NCI-H2196 treated with DMSO at 0.1 percent for 48 hours (cell line): ENCODE results near the gene USP34.
A peak's percentile ranks its signal among the peaks of the same experiment; 100 is the strongest.
"Not testable (repeated sequence)": the region's sequence is repeated elsewhere in the genome, so short reads cannot be mapped to it uniquely, and the experiment has no call there.

Experiments
- DNase-seq: peaks from one replicate; lab custom pipeline; 2025; ENCODE audit not compliant: unreplicated experiment; lab: John Stamatoyannopoulos, UW

The USP34 gene, protein sequence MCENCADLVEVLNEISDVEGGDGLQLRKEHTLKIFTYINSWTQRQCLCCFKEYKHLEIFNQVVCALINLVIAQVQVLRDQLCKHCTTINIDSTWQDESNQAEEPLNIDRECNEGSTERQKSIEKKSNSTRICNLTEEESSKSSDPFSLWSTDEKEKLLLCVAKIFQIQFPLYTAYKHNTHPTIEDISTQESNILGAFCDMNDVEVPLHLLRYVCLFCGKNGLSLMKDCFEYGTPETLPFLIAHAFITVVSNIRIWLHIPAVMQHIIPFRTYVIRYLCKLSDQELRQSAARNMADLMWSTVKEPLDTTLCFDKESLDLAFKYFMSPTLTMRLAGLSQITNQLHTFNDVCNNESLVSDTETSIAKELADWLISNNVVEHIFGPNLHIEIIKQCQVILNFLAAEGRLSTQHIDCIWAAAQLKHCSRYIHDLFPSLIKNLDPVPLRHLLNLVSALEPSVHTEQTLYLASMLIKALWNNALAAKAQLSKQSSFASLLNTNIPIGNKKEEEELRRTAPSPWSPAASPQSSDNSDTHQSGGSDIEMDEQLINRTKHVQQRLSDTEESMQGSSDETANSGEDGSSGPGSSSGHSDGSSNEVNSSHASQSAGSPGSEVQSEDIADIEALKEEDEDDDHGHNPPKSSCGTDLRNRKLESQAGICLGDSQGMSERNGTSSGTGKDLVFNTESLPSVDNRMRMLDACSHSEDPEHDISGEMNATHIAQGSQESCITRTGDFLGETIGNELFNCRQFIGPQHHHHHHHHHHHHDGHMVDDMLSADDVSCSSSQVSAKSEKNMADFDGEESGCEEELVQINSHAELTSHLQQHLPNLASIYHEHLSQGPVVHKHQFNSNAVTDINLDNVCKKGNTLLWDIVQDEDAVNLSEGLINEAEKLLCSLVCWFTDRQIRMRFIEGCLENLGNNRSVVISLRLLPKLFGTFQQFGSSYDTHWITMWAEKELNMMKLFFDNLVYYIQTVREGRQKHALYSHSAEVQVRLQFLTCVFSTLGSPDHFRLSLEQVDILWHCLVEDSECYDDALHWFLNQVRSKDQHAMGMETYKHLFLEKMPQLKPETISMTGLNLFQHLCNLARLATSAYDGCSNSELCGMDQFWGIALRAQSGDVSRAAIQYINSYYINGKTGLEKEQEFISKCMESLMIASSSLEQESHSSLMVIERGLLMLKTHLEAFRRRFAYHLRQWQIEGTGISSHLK (N-terminal part only)

DNA sequence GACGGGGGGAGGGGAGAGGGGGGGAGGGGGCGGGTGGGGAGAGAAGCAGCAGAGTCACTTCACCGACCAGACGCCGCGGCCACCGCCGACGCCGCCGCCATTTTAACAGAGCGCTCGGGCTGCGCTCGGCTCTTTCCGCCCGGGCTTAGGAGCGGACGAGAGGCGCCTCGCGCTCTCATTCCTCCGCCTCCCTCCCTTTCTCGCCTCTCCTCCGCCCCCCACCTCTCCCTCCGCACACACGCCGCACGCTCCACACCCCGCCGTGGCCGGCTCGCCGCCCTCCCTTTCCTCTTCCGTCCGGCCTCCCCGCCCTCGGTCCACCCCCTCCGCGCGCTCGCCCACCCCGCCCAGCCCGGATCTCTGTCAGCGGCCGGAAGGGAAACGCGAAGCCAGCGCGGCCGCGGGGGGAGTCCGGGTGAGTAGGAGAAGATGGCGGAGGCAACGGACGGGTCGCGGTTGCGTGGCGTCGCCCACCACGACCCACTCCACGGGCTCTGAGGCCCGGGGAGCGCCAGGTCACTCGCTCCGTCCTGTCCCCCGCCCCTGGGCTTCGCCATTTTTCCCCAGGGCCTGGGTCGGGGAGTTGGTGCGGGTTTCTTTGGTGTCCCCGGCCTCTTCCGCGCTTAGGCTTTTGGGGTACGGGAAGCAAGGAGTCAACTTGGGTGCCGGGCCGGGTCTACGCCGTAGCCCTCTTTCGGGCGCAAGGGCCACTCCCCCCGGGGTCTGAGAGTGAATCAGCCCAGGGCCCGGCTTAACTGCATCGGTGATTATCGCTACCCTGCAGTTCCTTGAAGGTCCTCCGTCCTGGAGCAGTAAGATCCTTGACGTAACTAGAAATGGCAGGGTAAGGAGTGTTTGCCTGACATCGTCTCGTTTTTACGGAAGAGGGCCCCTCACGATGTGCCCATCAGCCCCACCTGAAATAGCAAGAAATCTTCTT lies at the start of gene USP34:
Gene USP34, minus strand, starts transcription at position 123 of the 940 bp plus-strand sequence. CDS start 395 bp downstream, outside the sequence.
- DNase-seq: peak; percentile 77

DNA sequence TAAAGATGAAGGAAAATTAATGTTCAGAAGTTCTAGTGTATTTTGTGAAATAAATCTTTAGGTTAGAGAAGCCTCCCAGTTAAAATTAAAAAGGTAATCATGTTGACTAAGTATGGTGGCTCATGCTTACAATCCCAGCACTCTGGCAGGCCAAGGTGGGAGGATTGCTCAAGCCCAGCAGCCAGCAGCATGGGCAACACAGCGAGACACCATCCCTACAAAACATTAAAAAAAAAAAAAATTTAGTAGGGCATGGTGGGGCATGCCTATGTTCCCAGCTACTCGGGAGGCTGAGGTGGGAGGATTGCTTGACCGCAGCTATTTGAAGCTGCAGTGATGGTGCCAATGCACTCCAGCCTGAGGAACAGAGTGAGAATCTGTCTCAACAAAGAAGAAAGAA lies 49.4 kb upstream of the USP34 start:
- no peak for DNase-seq

- no peak for DNase-seq
Observed at GRCh38 chr2:61512768-61513398, 42.0 kb upstream of the USP34 start.

DNA sequence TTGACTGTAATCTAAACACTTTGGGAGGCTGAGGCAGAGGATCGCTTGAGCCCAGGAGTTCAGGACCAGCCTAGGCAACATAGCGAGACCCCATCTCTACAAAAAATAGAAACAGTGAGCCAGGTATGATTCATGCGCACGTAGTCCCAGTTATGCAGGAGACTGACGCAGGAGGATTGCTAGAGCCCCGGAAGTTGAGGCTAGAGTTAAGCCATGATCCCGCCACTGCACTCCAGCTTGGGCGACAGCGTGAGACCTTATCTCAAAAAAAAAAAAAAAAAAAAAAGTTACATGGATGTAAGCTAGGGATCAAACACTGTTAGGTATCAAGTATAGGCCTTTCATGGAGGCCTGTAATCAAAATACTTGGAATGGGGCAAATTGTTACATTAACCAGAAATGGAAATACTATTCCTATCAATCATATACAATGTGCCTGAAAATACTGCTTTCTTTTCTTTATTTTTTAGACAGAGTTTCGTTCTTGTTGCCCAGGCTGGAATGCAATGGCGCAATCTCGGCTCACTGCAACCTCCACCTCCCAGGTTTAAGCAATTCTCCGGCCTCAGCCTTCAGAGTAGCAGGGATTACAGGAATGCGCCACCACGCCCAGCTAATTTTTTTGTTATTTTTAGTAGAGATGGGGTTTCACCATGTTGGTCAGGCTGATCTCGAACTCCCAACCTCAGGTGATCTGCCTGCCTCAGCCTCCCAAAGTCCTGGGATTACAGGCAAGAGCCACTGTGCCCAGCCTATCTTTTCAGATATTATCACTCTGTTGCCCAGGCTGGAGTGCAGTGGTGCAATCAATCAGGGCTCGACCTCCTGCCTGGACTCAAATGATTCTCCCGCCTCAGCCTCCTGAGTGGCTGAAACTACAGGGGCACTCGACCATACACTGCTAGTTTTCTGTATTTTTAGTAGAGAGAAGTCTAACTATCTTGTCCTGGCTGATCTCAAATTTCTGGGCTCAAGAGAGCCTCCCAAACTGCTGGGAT lies 40.1 kb upstream of the USP34 start:
- DNase-seq: no peak

- no peak for DNase-seq
Observed at GRCh38 chr2:61504949-61505348, 34.1 kb upstream of the USP34 start.

- DNase-seq: no peak
Observed at GRCh38 chr2:61499060-61499459, 28.2 kb upstream of the USP34 start.

- DNase-seq: no peak
Observed at GRCh38 chr2:61493523-61493942, 22.6 kb upstream of the USP34 start.

DNA sequence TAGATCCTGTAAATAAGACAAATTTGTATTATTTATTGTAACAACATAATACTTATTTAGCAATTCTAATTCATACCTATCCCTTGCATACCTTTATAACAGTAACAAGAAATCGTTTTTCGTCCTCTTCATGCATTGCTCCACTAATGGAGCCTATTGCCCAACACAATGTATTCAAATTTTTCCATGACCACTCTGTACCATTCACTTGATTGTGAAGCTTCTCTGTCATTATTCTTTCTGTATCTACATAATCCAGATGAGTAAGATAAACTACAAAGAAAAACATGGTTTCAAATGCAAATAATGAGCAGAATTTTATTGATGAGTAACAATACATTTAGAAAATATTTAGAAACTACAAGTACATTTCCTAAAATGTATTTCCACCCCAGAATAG lies 21.6 kb upstream of the USP34 start:
- no peak for DNase-seq

DNA sequence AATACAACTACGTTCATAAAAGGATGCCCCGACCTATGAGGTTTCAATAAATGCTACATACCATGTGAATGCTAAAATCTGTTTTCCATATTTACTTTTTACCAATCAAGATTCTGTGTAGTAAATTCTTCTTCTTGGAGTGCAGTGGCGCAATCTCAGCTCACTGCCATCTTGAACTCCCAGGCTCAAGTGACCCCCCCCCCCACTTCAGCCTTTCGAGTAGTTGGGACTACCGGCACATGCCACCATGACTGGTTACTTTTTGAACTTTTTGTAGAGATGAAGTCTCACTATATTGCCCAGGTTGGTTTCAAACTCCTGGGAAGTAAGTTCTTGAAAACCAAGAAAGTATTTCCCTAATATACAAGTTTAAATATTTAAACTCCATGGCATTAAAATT lies 14.4 kb upstream of the USP34 start:
- no peak for DNase-seq

GRCh38 chr2:61478086-61478485 lies 7.2 kb upstream of the USP34 start:
- no peak for DNase-seq

- DNase-seq: not testable (repeated sequence)
Observed at GRCh38 chr2:61476929-61477589, 6.2 kb upstream of the USP34 start.

DNA sequence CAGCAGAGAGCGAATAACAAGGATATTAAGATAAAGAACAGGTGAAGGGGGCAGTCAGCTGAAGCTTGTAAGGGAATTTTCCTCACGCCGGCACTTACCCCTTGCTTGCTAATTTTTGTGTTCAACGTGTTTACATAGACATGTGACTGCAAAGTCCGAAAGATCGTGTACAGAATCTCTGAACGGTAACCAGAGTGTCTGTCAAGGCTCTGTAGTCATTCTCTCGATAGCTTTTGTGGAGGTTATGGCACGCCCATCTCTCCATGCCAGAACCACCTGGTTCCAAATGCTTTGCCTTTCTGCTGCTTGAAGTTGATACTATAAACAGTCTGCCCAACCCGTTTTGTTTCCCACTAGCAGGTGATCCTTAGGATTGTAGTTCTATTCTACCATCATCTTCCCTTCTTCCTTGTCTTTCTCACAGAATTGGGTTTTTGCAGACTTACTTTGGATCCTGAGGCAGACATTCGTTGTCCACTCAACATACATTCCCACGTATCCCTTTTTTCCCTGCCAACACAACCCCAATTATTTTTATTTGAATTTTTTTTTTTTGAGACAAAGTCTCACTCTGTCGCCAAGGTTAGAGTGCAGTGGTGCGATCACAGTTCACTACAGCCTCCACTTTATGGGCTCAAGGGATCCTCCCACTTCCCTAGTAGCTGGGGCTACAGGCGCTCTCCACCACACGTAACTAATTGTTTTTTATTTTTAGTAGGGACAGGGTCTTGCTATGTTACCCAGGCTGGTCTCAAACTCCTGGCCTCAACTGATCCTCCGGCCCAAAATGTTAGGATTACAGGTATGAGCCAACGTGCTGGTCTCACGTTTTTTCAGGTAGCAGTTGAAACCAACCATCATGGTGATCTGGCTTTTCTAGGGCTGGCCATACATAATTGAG lies 1.3 kb upstream of the USP34 start:
- DNase-seq: no peak

DNA sequence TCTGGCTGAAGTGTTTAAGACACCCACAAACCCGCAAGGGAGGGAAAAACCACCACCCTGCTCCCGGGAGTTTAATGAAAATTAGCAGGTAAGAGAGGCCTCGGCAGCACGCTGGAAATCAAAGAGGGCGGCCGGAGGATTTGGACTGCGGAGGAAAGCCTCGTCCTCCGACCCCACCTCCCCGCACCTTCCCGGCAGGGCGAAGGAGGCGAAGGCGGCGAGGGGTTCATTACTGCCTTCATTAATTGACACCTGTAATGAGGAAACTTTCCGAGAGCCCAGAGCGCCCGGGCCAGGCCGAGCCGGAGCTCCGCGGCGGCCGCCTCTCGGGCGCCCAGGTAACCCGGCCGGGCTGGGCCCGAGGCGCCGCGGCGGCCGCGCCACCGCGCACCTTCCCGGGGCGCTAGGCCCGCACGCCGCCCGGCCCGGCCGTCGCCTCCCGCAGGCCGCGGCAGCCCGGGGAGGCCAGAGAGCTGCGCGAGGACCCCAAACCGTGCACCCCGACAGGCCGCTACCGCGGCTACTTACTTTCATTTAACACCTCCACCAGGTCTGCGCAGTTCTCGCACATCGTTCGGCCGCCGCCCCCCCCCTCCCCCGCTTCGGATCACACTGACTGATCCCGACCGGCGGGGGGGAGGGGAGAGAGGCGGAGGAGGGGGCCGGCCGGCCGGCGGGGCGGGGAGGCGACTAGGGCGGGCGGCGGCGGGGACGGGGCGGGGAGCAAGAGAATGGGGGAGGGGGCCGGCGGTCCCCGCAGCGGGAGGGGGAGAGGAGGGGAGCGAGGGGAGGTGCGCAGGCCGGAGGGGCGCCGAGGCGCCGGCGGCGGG lies 550 bp downstream of the USP34 start:
- DNase-seq: no peak

DNA sequence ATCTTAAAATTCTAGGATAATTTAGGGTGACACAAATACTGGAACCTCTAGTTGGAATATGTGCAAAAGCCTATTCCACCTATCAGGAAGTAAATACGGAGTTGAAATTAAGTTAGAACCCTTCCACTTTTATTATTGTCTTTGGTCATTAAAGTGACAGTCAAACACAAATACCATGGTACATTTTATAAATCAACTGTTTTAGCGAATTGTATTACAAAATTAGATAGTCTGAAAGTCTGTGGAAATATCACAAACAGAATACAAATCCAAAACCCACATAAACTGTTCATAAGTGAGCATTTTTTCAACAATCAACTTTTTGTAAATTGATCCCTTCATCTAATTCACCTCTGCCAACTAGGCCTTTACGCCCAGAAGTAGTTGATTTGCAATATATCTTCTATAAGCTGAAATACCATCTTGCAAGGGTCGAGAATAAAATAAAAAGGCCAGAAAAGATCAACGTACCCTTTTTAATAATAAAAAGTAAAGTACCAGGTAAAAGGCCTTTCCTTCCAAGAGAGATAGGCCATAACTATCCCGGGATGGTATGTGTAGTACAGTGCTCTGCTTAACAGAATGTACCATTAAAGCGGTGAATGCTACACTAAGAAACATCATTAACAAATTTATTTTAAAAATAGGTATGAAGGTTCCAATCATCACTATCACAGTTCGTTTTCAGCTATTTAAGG lies 1.3 kb downstream of the USP34 start:
- no peak for DNase-seq

DNA sequence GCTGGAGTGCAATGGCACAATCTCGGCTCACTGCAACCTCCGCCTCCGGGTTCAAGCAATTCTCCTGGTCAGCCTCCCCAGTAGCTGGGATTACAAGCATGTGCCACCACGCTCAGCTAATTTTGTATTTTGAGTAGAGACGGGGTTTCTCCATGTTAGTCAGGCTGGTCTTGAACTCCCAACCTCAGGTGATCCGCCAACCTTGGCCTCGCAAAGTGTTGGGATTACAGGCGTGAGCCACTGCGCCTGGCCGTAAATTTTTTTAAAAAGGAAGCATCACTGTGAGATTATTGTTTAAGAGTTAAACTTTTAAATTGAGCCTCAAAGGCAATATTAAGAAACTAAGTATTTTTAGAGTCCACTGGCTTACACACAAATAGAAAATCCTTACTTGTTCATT lies 2.7 kb downstream of the USP34 start:
- not testable (repeated sequence) for DNase-seq

DNA sequence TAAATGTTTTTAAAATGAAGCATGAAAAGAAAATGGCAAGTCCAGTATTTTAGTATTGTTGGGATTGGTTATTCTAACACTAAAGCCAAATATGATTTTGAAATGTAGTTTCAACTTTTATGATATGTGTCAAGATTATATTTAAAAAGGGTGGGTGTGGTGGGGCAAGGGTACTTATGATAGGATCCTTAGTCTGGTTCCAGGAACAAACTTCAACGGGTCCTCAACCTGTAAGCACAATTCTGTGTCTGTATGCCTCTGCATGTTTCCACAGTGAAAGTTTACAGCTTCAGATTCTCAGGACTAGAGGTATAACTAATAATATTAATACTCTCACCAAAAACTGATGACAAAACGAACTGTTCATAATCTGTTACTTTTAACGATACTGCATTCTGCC lies 5.8 kb downstream of the USP34 start:
- no peak for DNase-seq
